Astrocyte (in vitro differentiated cells and primary cell): ENCODE data around the gene ZNF516. TPM values are rescaled to one million over a fixed set of nuclear protein-coding genes. Genes with fewer than 3 reads are reported as not detected.
A peak's percentile ranks its signal among the peaks of the same experiment; 100 is the strongest.

Experiments used
- DNase-seq: peaks from one replicate; pipeline ENCODE4 v3.0.0-alpha.2; 2010; ENCODE audit warnings: low read depth
- FAIRE-seq: peaks from 2 replicates; lab custom pipeline; 2011; peaks lifted over from hg19 to GRCh38; lab: Jason Lieb, UNC
- H2AFZ ChIP-seq: 2 replicates; pipeline ENCODE4 v1.6.0; 2012; ENCODE audit warnings: low read depth, low read length, inconsistent platforms
- H3K27ac ChIP-seq: 2 replicates; pipeline ENCODE4 v1.5.1; 2011; ENCODE audit warnings: low read depth, low read length, inconsistent platforms
- H3K27me3 ChIP-seq: 2 replicates; pipeline ENCODE4 v1.6.0; 2011; ENCODE audit warnings: low read length, inconsistent platforms; ENCODE audit not compliant: insufficient read depth
- H3K36me3 ChIP-seq: 2 replicates; pipeline ENCODE4 v1.5.1; 2011; ENCODE audit warnings: low read length, inconsistent platforms; ENCODE audit not compliant: insufficient read depth
- H3K4me1 ChIP-seq: 2 replicates; pipeline ENCODE4 v1.5.1; 2011; ENCODE audit warnings: low read length, inconsistent platforms; ENCODE audit not compliant: insufficient read depth
- H3K4me2 ChIP-seq: 2 replicates; pipeline ENCODE4 v1.6.0; 2012; ENCODE audit warnings: low read length, inconsistent platforms
- H3K4me3 ChIP-seq: 2 replicates; pipeline ENCODE4 v1.5.1; 2011; ENCODE audit warnings: low read depth, mild to moderate bottlenecking, low read length, inconsistent platforms; ENCODE audit not compliant: insufficient read depth
- H3K79me2 ChIP-seq: 2 replicates; pipeline ENCODE4 v1.6.0; 2012; ENCODE audit warnings: mild to moderate bottlenecking, low read length, inconsistent platforms; ENCODE audit not compliant: insufficient read depth
- H3K9ac ChIP-seq: 2 replicates; pipeline ENCODE4 v1.6.0; 2012; ENCODE audit warnings: mild to moderate bottlenecking, low read length, inconsistent platforms
- H3K9me3 ChIP-seq: 2 replicates; pipeline ENCODE4 v1.5.1; 2012; ENCODE audit warnings: low read depth, mild to moderate bottlenecking, low read length, inconsistent platforms; ENCODE audit not compliant: insufficient read depth
- H4K20me1 ChIP-seq: 2 replicates; pipeline ENCODE4 v1.6.0; 2012; ENCODE audit warnings: low read length, inconsistent platforms; ENCODE audit not compliant: insufficient read depth
- H3K27ac Mint-ChIP-seq: one replicate; pipeline ENCODE4 v1.8.0; 2021; ENCODE audit warnings: mild to moderate bottlenecking, mixed read lengths; ENCODE audit not compliant: unreplicated experiment
- H3K27me3 Mint-ChIP-seq: one replicate; pipeline ENCODE4 v1.8.0; 2021; ENCODE audit warnings: low read depth, mixed read lengths; ENCODE audit not compliant: unreplicated experiment
- H3K36me3 Mint-ChIP-seq: one replicate; pipeline ENCODE4 v1.8.0; 2021; ENCODE audit warnings: low read depth, mixed read lengths; ENCODE audit not compliant: unreplicated experiment
- H3K4me1 Mint-ChIP-seq: one replicate; pipeline ENCODE4 v1.8.0; 2021; ENCODE audit warnings: low read depth, mixed read lengths; ENCODE audit not compliant: unreplicated experiment
- H3K4me3 Mint-ChIP-seq: one replicate; pipeline ENCODE4 v1.8.0; 2021; ENCODE audit warnings: mild to moderate bottlenecking, moderate library complexity, mixed read lengths; ENCODE audit not compliant: unreplicated experiment
- H3K9me3 Mint-ChIP-seq: one replicate; pipeline ENCODE4 v1.8.0; 2021; ENCODE audit warnings: mild to moderate bottlenecking, mixed read lengths; ENCODE audit not compliant: unreplicated experiment
- EZH2 ChIP-seq: IDR thresholded peaks from 2 replicates; pipeline ENCODE4 v1.6.1; 2012; ENCODE audit warnings: mild to moderate bottlenecking, low read length, inconsistent platforms; ENCODE audit not compliant: insufficient read depth
- total RNA-seq: library from RNA; stranded (reverse); gene quantifications from 2 replicates; pipeline ENCODE4 v1.2.1, GENCODE V29; 2021
- TF ChIP-seq, protein P1 (sequence below): IDR thresholded peaks from 2 replicates; pipeline ENCODE4 v1.5.1; 2011; ENCODE audit warnings: low read depth, mild to moderate bottlenecking, inconsistent platforms, low read length, moderate library complexity; ENCODE audit not compliant: insufficient read depth

ZNF516 gene
- total RNA-seq, 1 donor from 2014 or later, result 59.8 TPM

DNA sequence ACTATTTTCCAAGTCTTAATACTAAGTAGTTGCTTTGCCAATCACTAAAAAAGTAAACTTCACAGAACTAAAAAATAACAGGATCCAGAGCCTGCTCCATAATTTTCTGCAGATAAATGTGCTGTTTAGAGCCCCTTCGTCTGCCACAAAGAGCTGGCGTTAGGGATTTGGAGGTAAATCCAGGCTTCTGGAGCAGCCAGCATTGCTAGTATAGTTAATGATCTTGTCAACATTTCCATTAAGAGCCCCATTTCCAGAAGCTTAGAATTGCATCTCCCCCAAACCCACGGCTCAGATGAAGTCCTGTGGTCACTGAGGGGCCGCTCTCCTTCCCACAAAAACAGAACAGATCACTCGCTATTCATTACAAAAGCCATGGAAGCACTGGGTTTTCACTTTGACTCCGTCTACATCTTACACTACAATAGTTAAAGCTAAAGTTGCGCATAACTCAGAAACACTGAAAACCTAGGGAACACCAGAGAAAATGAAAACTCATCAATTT lies 41.9 kb downstream of the ZNF516 start:
- no peak for FAIRE-seq
- Histone ChIP-seq H3K4me2 (peak overlapping the region; percentile 92), H3K9ac (peak overlapping the region; percentile 89), H3K27me3 (no peaks in the 10 kb centered on the region), H3K79me2 (peaks cover 91% of the 10 kb centered on the region), H2AFZ (no peak overlapping the region), H4K20me1 (peaks cover 10% of the 10 kb centered on the region), H3K4me3 (no peak overlapping the region), H3K4me1 (peaks cover 56% of the 10 kb centered on the region), H3K9me3 (no peaks in the 10 kb centered on the region), H3K27ac (peak overlapping the region; percentile 90), H3K36me3 (no peaks in the 10 kb centered on the region)
- no peaks in the 10 kb centered on the region for H3K27me3 Mint-ChIP-seq
- H3K27ac Mint-ChIP-seq, result peak overlapping the region; percentile 97
- H3K9me3 Mint-ChIP-seq, result no peaks in the 10 kb centered on the region
- H3K4me3 Mint-ChIP-seq, result peak overlapping the region; percentile 83
- H3K36me3 Mint-ChIP-seq, result peaks cover 3% of the 10 kb centered on the region
- TF ChIP-seq EZH2, result no peak
- TF ChIP-seq, protein P1, sequence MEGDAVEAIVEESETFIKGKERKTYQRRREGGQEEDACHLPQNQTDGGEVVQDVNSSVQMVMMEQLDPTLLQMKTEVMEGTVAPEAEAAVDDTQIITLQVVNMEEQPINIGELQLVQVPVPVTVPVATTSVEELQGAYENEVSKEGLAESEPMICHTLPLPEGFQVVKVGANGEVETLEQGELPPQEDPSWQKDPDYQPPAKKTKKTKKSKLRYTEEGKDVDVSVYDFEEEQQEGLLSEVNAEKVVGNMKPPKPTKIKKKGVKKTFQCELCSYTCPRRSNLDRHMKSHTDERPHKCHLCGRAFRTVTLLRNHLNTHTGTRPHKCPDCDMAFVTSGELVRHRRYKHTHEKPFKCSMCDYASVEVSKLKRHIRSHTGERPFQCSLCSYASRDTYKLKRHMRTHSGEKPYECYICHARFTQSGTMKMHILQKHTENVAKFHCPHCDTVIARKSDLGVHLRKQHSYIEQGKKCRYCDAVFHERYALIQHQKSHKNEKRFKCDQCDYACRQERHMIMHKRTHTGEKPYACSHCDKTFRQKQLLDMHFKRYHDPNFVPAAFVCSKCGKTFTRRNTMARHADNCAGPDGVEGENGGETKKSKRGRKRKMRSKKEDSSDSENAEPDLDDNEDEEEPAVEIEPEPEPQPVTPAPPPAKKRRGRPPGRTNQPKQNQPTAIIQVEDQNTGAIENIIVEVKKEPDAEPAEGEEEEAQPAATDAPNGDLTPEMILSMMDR, result no peak
- H3K4me1 Mint-ChIP-seq, result peaks cover 80% of the 10 kb centered on the region
- DNase-seq, result no peak

DNA sequence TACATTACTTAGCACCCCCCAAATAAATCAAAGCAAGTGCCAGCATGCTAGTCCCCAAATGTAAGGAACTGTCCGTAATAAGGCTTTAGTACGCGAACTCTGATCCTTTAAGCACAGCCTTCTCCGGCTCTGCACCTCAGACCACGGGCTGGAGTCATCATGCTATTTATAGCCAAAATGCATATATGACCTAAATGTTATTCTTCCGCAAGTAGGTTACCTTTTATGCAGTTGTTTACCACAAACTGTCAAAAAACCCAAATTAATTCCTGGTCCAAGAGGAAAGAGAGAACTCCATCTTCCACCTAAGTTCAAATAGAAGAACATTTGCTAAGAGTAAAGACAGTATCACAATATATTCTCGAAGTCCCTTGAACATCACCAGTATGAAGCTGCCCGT lies 42.7 kb downstream of the ZNF516 start:
- Histone ChIP-seq H3K9ac (peak overlapping the region; percentile 89), H2AFZ (no peak overlapping the region), H3K9me3 (no peaks in the 10 kb centered on the region), H3K4me2 (peak overlapping the region; percentile 92), H3K79me2 (peaks cover 93% of the 10 kb centered on the region), H3K4me1 (peaks cover 49% of the 10 kb centered on the region), H3K27ac (peak overlapping the region; percentile 90), H3K27me3 (no peaks in the 10 kb centered on the region), H3K36me3 (no peaks in the 10 kb centered on the region), H3K4me3 (peak overlapping the region; percentile 68), H4K20me1 (peaks cover 10% of the 10 kb centered on the region)
- FAIRE-seq (no peak), DNase-seq (peak; percentile 66)
- H3K4me3 Mint-ChIP-seq, result peak overlapping the region; percentile 83
- H3K27me3 Mint-ChIP-seq, result no peaks in the 10 kb centered on the region
- H3K36me3 Mint-ChIP-seq, result no peaks in the 10 kb centered on the region
- no peaks in the 10 kb centered on the region for H3K9me3 Mint-ChIP-seq
- no peak for TF ChIP-seq EZH2
- TF ChIP-seq, protein P1, result no peak
- peaks cover 77% of the 10 kb centered on the region for H3K4me1 Mint-ChIP-seq
- H3K27ac Mint-ChIP-seq, result peak overlapping the region; percentile 97
